Fibroblast of lung (primary cell): ENCODE data around the gene RIT2. TPM values are rescaled to one million over a fixed set of nuclear protein-coding genes. Genes with fewer than 3 reads are reported as not detected.

Source experiments
- DNase-seq, 2 donors: peaks; one replicate each; pipeline versions ENCODE4 v3.0.0 to v3.0.0-alpha.2; 2010; ENCODE audit warnings: low read depth in 2 of 2
- H2AFZ ChIP-seq: 2 replicates; pipeline ENCODE4 v1.5.1; 2012; ENCODE audit warnings: low read length, control low read depth, inconsistent platforms
- H3K27ac ChIP-seq: 2 replicates; pipeline ENCODE4 v1.5.1; 2011; ENCODE audit warnings: low read length, control low read depth; ENCODE audit not compliant: insufficient read depth
- H3K27me3 ChIP-seq: 2 replicates; pipeline ENCODE4 v1.5.1; 2011; ENCODE audit warnings: mild to moderate bottlenecking, low read length; ENCODE audit not compliant: control insufficient read depth, insufficient read depth
- H3K36me3 ChIP-seq: 2 replicates; pipeline ENCODE4 v1.5.1; 2011; ENCODE audit warnings: low read length; ENCODE audit not compliant: control insufficient read depth, insufficient read depth
- H3K4me1 ChIP-seq: 2 replicates; pipeline ENCODE4 v1.5.1; 2011; ENCODE audit warnings: low read length; ENCODE audit not compliant: control insufficient read depth, insufficient read depth; ENCODE audit errors: extremely low read depth
- H3K4me2 ChIP-seq: 2 replicates; pipeline ENCODE4 v1.5.1; 2011; ENCODE audit warnings: low read length, control low read depth; ENCODE audit not compliant: insufficient read depth; ENCODE audit errors: extremely low read depth
- H3K4me3 ChIP-seq, 4 experiments: fragments of 200-600 bp in 1 of 4; sonication (generic) in 1 of 4; replicated peaks in 1 of 4; 2 replicates each; pipeline ENCODE4 v1.5.1; 2011 to 2016; ENCODE audit warnings: low read length in 4 of 4, low read depth in 3 of 4, mild to moderate bottlenecking in 3 of 4, control low read depth in 2 of 4, inconsistent platforms in 1 of 4, mixed read lengths in 1 of 4; ENCODE audit not compliant: insufficient read depth in 1 of 4; ENCODE audit errors: control extremely low read depth in 1 of 4
- H3K79me2 ChIP-seq: 2 replicates; pipeline ENCODE4 v1.5.1; 2012; ENCODE audit warnings: mild to moderate bottlenecking, low read length, inconsistent platforms; ENCODE audit not compliant: control insufficient read depth, insufficient read depth
- H3K9ac ChIP-seq: 2 replicates; pipeline ENCODE4 v1.5.1; 2011; ENCODE audit warnings: mild to moderate bottlenecking, low read length, control low read depth; ENCODE audit not compliant: insufficient read depth
- H3K9me3 ChIP-seq: 2 replicates; pipeline ENCODE4 v1.5.1; 2012; ENCODE audit warnings: low read depth, low read length; ENCODE audit not compliant: control insufficient read depth, insufficient read depth
- H4K20me1 ChIP-seq: 2 replicates; pipeline ENCODE4 v1.5.1; 2011; ENCODE audit warnings: low read length; ENCODE audit not compliant: control insufficient read depth, insufficient read depth; ENCODE audit errors: extremely low read depth
- EZH2 ChIP-seq: IDR thresholded peaks from 2 replicates; pipeline ENCODE4 v1.5.1; 2012; ENCODE audit warnings: low read length, control low read depth, mild to moderate bottlenecking; ENCODE audit errors: missing control alignments
- polyA plus RNA-seq, 2 donors: library from polyadenylated mRNA; depleted of rRNA in 1 of 2; stranded (reverse) in 1 of 2; unstranded in 1 of 2; fragments of >200 nt; gene quantifications; 2 replicates each; pipeline ENCODE4 v1.2.1, GENCODE V29; 2011 to 2012; ENCODE audit warnings: missing spikeins in 1 of 2
- total RNA-seq: library from RNA; depleted of rRNA; stranded (reverse); fragments of >200 nt; gene quantifications from 2 replicates; pipeline ENCODE4 v1.2.1, GENCODE V29; 2014
- TF ChIP-seq, protein P1 (sequence below), 2 donors: IDR thresholded peaks in 1 of 2; conservative IDR thresholded peaks in 1 of 2; 1 replicate in 1 of 2; 2 replicates in 1 of 2; pipeline ENCODE4 v1.5.1; 2011 to 2012; ENCODE audit warnings: low read length in 2 of 2, control low read depth in 1 of 2, inconsistent platforms in 1 of 2, low read depth in 1 of 2, mild to moderate bottlenecking in 1 of 2

The RIT2 gene
- total and polyA plus RNA-seq, 2 donors (not counting 1 experiment from before 2014, with no cell fraction given), result not detected

DNA sequence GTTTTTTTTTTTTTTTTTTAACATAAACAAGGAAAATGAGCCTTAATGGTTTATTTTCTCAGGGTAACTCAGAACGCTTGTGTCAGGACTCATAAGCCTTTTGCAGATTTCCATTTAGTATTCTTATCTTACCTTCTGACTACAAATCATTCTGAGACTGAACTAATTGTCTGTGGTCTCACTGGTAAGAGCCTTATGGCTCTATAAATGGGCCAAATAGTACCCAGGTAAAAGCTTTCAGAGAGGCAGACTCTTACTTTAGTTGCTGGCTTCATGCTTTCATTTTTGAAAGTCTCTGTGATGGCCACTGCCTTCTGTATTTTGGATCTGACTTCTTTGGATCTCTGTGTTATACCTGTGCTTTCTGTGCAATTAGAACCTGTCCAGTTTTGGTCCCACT lies 403.4 kb downstream of the RIT2 start:
- no peaks in the 10 kb centered on the region for H3K27me3 ChIP-seq
- no peak for DNase-seq
- no peaks in the 10 kb centered on the region for H3K4me1 ChIP-seq
- H3K4me2 ChIP-seq, result no peak overlapping the region
- H3K9me3 ChIP-seq, result no peaks in the 10 kb centered on the region
- H3K27ac ChIP-seq, result no peak overlapping the region
- no peaks in the 10 kb centered on the region for H3K36me3 ChIP-seq
- no peak overlapping the region for H3K9ac ChIP-seq
- H3K79me2 ChIP-seq, result no peaks in the 10 kb centered on the region
- H4K20me1 ChIP-seq, result no peaks in the 10 kb centered on the region
- H3K4me3 ChIP-seq, result no peak overlapping the region
- TF ChIP-seq, protein P1, sequence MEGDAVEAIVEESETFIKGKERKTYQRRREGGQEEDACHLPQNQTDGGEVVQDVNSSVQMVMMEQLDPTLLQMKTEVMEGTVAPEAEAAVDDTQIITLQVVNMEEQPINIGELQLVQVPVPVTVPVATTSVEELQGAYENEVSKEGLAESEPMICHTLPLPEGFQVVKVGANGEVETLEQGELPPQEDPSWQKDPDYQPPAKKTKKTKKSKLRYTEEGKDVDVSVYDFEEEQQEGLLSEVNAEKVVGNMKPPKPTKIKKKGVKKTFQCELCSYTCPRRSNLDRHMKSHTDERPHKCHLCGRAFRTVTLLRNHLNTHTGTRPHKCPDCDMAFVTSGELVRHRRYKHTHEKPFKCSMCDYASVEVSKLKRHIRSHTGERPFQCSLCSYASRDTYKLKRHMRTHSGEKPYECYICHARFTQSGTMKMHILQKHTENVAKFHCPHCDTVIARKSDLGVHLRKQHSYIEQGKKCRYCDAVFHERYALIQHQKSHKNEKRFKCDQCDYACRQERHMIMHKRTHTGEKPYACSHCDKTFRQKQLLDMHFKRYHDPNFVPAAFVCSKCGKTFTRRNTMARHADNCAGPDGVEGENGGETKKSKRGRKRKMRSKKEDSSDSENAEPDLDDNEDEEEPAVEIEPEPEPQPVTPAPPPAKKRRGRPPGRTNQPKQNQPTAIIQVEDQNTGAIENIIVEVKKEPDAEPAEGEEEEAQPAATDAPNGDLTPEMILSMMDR (conservative IDR thresholded peaks at IDR 0.05 in 1 of 2, IDR thresholded peaks at IDR 0.05 in 1 of 2; ENCODE audit: low read depth in 1 of 2, low read length in 2 of 2), result no peak
- TF ChIP-seq EZH2, result no peak
- no peak overlapping the region for H2AFZ ChIP-seq

DNA sequence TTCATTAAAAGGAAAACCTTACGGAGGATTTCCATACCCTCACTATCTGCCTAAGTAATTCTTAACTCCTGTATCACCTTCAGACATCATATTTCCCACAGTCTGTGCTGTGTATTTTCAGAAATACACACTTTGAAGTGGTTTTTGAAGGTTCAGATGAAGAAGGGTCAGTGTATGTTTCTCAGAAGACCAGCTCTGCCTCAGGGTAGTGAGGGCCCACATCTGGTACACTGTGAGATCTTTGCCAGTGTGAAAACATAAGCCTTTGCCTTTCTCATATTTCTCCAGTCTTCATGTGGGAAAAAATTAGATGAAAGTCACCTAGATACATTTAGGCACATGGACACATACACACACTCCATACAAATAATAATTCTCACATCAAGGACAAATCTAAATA lies 408.4 kb downstream of the RIT2 start:
- Histone ChIP-seq H3K36me3 (no peaks in the 10 kb centered on the region), H3K4me1 (no peaks in the 10 kb centered on the region), H3K9me3 (no peaks in the 10 kb centered on the region), H3K27me3 (no peaks in the 10 kb centered on the region), H4K20me1 (no peaks in the 10 kb centered on the region), H2AFZ (no peak overlapping the region), H3K79me2 (no peaks in the 10 kb centered on the region), H3K9ac (no peak overlapping the region), H3K4me3 (no peak overlapping the region), H3K27ac (no peak overlapping the region), H3K4me2 (no peak overlapping the region)
- no peak for TF ChIP-seq EZH2
- TF ChIP-seq, protein P1 (conservative IDR thresholded peaks at IDR 0.05 in 1 of 2, IDR thresholded peaks at IDR 0.05 in 1 of 2; ENCODE audit: low read depth in 1 of 2, low read length in 2 of 2), result no peak
- DNase-seq, result no peak

DNA sequence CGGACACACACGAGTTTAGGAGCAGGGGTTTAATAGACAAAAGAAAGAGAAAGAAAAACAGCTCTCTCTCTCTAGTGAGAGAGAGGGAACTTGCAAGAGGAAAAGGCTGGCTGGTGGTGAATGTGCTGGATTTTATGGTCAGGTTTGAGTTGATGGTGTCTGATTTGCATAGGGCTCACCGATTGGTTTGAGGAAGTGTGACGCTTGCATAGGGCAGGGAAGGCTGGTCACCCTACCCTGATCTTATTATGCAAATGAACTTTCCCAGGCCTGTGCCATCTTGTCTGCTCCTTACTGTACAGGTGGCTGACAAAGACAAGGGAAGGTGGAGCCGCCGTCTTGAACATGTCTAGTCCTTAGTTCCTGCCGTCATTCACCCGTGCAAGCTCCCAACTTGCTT lies 408.9 kb downstream of the RIT2 start:
- H3K36me3 ChIP-seq, result no peaks in the 10 kb centered on the region
- peak in 1 of 2 donors; percentile 2 for DNase-seq
- no peak overlapping the region for H3K27ac ChIP-seq
- no peaks in the 10 kb centered on the region for H3K4me1 ChIP-seq
- H3K9ac ChIP-seq, result no peak overlapping the region
- no peaks in the 10 kb centered on the region for H3K79me2 ChIP-seq
- H3K4me3 ChIP-seq, result no peak overlapping the region
- TF ChIP-seq, protein P1 (conservative IDR thresholded peaks at IDR 0.05 in 1 of 2, IDR thresholded peaks at IDR 0.05 in 1 of 2; ENCODE audit: low read depth in 1 of 2, low read length in 2 of 2), result no peak
- TF ChIP-seq EZH2, result no peak
- no peaks in the 10 kb centered on the region for H3K9me3 ChIP-seq
- H2AFZ ChIP-seq, result no peak overlapping the region
- no peaks in the 10 kb centered on the region for H4K20me1 ChIP-seq
- no peaks in the 10 kb centered on the region for H3K27me3 ChIP-seq
- no peak overlapping the region for H3K4me2 ChIP-seq
